GM12892 (cell line): Measurements from ENCODE around the gene ZBTB20.

Experiments used
- POLR2A ChIP-seq: IDR thresholded peaks from 2 replicates; pipeline ENCODE4 v1.6.1; 2011; ENCODE audit warnings: low read depth, low read length, control low read depth
- POLR2AphosphoS5 ChIP-seq: IDR thresholded peaks from 2 replicates; pipeline ENCODE4 v1.6.1; 2011; ENCODE audit warnings: low read depth, low read length, control low read depth

GRCh38 chr3:114525278-114525677, 621.8 kb downstream of the ZBTB20 start:
- TF ChIP-seq POLR2A (no peak), POLR2AphosphoS5 (no peak)
